Pulmonary artery endothelial cell (primary cell): ENCODE results near the gene GNAQ. TPM values are rescaled to one million over a fixed set of nuclear protein-coding genes. Genes with fewer than 3 reads are reported as not detected.
A peak's percentile ranks its signal among the peaks of the same experiment; 100 is the strongest.
"Not testable (repeated sequence)": the region's sequence is repeated elsewhere in the genome, so short reads cannot be mapped to it uniquely, and the experiment has no call there.

Source experiments
- DNase-seq: peaks from one replicate; pipeline ENCODE4 v3.0.0-alpha.2; 2011; ENCODE audit warnings: low read depth, low spot score
- total RNA-seq: library from RNA; depleted of rRNA; stranded (reverse); fragments of >200 nt; gene quantifications from 2 replicates; pipeline ENCODE4 v1.2.3, GENCODE V29; 2014

Gene GNAQ
- total RNA-seq: 37.2 and 39.8 TPM in 2 replicates

DNA sequence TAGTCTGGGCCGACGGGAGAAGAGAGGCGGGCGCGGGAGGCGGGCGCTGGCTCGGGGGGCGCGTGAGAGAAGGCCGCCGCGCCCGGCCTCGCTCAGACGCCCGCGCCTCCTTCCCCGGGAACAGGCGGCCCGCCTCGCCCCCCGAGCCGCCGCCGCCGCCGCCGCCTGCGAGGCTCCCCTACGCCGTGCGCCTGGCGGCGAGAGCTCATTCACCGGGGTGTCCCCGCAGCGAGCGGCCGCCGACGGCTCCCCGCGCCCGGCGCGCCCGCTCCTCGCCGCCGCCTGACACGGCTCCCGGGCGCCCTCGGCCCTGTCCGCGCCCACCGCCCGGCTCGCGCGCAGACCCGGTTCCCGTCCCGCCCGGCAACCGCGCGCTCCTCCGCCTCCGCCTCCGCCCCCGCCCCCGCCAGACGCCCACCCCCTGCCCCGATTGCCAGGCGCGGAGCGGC lies at the start of gene GNAQ:
Gene GNAQ, minus strand, starts transcription at position 368 of the 449 bp plus-strand sequence. CDS start 576 bp downstream, outside the sequence.
- no peak for DNase-seq

DNA sequence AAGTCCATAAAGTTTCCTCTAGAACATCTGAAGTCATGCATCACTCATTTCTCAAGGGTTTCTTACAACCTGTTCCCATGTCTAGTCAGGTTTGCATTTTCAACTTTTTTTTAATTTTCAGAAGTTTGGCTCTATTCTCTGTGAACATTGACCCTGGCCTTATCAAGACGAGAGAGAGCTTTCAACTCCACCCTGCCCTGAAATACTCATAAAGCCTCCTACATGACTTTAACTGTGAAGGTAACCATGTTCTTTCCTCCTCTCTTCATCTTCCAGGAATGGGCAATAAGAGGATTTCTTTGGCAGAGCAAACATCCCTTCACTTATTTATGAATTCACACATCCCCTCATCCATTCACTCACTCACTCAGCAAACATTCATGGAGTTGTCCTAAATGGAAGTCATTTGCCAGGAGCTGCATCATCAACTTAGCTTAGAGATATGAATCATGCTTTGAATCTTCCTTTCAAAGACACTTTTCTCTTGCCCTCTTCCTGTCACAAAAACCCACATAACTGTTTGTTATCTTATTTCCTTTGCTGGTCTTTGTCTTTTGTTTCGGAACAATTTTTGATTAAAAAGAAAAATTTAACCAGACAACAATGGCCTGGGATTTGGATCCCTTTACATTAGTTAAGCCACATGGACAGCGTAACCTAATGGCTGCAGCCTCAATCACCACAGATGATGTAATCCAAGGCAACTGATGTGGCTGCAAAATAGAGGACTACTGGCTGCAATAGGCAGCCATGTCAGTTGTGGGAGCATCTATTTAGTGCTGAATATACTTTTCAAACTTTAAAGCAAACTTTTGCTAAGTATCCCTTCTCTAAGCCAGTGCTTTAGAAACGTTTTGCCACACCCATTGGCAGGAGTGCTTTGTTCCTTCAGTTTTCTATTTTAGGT lies 43.0 kb upstream of the GNAQ start:
- no peak for DNase-seq

DNA sequence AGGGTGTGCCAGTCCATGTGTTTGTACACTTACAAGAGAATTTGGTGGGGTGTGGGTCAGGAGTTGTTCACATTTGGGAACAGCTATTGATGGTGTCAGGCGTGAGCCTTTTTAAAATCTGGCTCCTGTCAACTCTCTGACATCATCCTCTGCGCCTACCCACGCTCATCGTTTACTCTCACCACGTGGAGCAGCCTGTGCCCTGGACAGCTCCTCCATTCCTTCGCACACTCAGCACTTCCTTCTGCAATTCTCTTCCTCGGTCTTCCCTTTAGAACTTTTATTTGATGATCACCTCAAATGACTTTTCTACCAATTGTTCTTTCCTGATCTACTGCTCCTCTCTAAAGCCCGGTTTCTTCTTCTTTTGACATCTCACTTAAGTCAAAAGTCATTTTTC lies 42.1 kb upstream of the GNAQ start:
- no peak for DNase-seq

DNA sequence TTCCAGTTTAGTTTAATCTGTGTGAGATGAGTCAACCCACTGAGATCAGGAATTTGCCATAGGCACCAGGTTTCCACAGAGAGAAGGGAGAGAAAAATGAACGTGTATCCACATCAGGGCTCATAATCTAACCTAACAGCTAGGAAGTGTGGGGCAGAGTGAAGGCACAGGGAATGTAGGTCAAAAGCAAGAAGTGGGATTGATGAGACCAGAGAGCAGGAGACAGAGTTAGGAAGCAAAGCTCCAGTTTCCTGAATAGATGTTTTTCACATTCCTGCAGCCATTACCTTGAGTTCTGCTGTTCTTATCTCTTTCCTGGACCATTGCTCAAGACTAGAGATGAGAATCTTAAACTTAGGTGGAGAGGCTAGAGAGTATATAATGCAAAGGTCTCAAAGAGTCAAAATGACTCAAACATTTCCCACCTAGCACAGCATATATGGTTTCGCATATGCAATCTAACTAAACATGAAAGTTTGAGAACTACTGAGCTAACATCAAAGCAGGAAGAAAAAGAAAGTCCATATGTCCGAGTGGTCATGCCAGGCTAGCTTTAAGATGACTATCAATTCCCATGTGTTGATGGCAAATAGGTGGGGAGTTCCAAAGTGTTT lies 41.1 kb upstream of the GNAQ start:
- no peak for DNase-seq

- no peak for DNase-seq
Measured at GRCh38 chr9:78070521-78070920, 38.9 kb upstream of the GNAQ start.

GRCh38 chr9:78064075-78064474 lies 32.5 kb upstream of the GNAQ start:
- DNase-seq: no peak

DNA sequence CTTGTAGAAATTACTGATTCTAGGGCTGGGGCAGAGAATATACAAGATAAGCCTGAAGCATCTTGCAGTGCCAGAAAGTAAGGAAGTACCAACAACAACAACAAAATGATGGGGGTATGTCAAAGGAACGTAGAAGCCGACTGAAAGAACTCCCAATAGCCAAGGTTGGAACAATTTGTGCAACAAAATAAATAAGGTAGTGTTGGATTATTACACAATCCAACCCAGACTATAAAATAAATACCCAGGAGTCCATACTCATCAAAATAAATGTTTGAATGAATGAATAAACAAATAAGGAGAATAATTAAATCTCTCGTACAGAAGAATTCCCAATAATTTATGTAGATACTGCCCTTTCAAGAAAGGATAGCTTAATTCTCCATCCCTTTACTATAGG lies 31.1 kb upstream of the GNAQ start:
- no peak for DNase-seq

DNA sequence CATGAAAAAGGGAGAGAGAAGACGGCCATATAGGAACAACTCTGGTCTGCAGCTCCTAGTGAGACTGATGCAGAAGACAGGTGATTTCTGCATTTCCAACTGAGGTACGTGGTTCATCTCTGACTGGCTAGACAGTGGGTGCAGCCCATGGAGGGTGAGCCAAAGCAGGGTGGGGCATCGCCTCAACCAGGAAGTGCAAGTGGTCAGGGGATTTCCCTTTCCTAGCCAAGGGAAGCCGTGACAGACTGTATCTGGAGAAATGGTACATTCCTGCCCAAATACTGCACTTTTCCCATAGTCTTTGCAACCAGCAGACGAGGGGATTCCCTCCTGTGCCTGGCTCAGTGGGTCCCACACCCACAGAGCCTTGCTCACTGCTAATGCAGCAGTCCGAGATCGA lies 22.6 kb upstream of the GNAQ start:
- not testable (repeated sequence) for DNase-seq

DNA sequence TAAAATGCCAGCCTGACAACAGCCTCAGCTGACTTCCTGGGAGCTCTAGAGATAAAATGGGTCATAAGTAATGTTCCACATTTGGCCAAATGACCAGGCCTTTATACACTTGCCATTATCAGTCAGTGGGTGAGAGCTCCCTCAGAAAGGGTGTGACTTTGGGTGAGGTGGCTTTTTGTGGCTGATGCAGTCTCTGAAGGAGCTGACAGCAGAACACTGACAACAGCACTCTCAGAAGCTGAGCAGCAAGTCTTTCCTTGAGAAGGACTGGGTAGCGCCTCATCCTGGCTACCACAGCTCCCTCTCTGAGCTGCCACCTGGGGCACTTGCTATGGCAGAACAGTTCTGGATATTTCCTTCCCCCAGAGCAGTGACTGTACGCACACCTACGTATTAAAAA lies 22.0 kb upstream of the GNAQ start:
- DNase-seq: no peak

DNA sequence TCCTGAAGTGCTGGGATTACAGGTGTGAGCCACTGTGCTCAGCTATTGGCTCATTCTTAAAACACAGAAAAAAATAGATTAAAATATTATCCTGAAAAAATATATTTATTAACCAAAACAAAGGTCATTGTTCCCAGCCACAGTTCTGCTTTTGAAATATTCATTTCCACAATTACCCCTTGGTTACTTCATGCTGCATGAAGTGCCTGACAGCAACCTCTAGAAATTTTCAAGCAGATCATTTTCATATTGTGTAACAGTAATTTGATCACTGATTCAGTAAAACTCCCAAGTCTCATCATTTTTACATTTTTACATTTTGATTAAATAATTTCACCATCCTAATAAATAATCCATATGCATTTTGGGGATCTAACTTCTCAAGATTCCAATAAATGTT lies 18.8 kb upstream of the GNAQ start:
- DNase-seq: no peak

GRCh38 chr9:78049484-78049883 lies 17.9 kb upstream of the GNAQ start:
- no peak for DNase-seq

DNA sequence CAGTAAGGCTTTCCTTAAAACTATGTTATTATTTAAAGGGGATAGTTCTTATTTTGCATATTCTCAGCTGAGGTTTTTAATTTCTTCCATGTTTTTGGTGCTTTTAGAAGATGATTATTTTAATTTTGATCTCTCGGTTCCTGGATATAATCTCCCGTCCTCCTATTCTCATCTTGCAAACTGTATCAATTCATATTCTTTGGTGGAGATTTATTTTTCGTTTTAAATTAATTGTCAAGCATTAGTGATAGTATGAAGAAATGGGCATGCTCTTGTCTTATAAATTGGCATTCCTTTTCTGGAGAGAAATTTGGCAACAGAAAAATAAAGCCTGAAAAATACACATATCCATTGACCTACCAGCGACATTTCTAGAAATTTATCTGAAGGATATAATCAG lies 15.5 kb upstream of the GNAQ start:
- DNase-seq: no peak

- no peak for DNase-seq
Measured at GRCh38 chr9:78046112-78046511, 14.5 kb upstream of the GNAQ start.

GRCh38 chr9:78044886-78045285 lies 13.3 kb upstream of the GNAQ start:
- no peak for DNase-seq

GRCh38 chr9:78044189-78044588 lies 12.6 kb upstream of the GNAQ start:
- no peak for DNase-seq

DNA sequence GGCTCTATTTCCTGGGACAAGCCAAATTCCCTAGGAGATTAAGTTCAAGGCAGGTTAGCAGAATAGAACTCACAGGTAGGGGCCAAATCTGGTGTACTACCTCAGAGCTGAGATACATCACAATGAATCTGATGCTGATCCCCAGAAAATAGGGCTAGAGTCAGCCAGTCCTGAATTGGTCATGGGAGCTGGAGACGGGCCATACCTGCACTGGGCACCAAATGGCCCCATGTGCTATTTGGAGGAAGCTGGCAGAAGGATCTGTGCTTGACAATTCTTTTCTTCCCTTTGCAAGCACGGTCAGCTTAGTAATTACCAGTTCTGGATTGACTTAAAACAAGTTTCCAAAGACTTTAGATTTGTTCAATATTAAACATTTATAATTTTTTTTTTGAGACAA lies 10.4 kb upstream of the GNAQ start:
- no peak for DNase-seq

- no peak for DNase-seq
Measured at GRCh38 chr9:78040726-78041125, 9.1 kb upstream of the GNAQ start.

- no peak for DNase-seq
Measured at GRCh38 chr9:78038620-78039300, 7.1 kb upstream of the GNAQ start.

- peak; percentile 57 for DNase-seq
Measured at GRCh38 chr9:78035383-78035993, 3.9 kb upstream of the GNAQ start.

DNA sequence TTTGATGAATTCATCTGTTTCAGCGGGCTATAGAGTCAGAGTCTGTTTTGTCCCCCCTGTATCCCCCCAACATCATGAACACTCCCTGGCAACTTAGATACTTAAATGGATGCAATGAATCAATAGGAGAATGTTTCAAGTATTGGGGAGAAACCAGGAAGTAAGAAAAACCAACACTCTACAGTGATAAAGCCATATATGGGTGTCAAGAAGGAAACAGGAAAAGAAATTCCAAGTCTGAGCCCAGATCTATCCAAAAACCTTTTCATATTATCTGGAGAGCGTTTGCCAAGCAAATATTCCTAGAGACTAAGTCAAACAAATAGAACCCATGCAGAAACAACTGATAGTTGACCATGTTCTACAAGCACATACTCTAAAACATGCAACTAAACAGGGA lies 2.3 kb upstream of the GNAQ start:
- no peak for DNase-seq

DNA sequence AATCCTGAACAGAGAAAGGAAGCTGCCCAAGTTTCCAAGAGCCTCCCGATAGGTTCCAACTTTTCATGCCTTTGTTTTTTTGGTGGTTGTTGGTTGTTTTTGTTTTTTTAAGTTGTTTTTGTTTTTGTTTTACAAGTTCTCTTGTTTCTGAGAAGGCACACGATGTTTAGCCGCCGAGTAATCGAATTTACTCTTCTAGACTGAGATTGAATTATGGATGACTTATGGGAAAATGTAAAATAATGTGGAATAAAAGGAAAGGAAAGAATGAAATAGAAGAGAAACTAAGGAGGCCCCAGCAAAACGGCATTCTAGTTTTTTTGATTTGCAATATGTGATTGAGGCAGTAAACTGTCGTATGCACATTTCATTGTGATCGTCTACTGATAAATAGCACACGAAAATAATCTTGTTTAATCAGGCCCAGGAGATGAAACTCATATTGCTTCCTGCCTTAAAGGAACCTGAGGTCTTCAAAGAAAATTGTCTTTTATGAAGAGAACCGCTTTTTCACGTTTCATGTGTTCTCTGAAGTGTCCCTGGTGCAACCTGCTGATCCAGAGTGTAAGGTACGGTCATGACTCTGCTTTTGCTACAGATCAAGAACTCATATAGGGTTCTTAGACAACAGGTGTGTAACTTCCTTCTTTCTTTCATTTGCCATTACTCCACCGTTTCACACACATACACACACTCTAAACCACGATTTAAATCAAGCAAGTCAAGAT lies 1.3 kb upstream of the GNAQ start:
- DNase-seq: no peak
